ENCODE data around the gene SEPHS1.
"Not testable (repeated sequence)": the region's sequence is repeated elsewhere in the genome, so short reads cannot be mapped to it uniquely, and the experiment has no call there.

Gene SEPHS1

DNA sequence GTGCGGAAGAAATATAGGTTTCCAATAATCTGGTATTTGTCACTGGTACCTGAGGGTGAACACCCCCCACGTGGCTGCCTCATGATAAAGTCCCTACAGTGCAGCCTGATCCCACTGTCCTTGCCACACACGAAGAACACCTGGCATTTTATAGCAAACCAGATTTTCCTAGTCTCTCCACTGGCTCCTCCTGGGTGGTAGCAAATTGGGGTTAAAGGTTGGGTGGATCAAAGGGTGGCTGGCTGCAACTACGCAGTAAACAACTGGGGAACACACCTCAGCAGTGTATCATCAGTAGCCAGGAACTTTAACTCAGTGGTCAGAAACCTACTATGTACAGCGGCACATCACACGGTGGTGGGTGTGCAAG, 10.3 kb downstream of the SEPHS1 start:
- Histone ChIP-seq H4K5ac (ENCODE audit: low read length) (no peak overlapping the region), H3K36me3 (ENCODE audit: control insufficient read depth, insufficient read depth, low read length) (peaks cover 2% of the 10 kb centered on the region), H3K4me1 (ENCODE audit: control insufficient read depth, low read depth, low read length) (no peaks in the 10 kb centered on the region), H3K23ac (ENCODE audit: low read length) (no peak overlapping the region), H3K56ac (ENCODE audit: low read length) (no peak overlapping the region), H3K79me2 (ENCODE audit: control insufficient read depth, insufficient read depth, low read length) (peaks cover 56% of the 10 kb centered on the region), H4K8ac (ENCODE audit: low read depth, low read length) (no peak overlapping the region), H2BK15ac (replicated peaks; ENCODE audit: low read depth) (no peak overlapping the region), H3K4me2 (ENCODE audit: low read length) (no peak overlapping the region), H3K18ac (ENCODE audit: low read length) (no peak overlapping the region), H3K79me1 (ENCODE audit: low read length) (peaks cover 17% of the 10 kb centered on the region), H2AK5ac (ENCODE audit: low read length) (no peak overlapping the region), H3K4ac (ENCODE audit: low read depth, low read length) (no peak overlapping the region), H2BK5ac (ENCODE audit: low read length) (no peak overlapping the region), H3K9ac (ENCODE audit: low read length) (no peak overlapping the region), H3K27me3 (ENCODE audit: insufficient read depth, low read length, poor library complexity) (no peaks in the 10 kb centered on the region), H2BK120ac (ENCODE audit: low read depth, low read length) (no peak overlapping the region), H3K27ac (ENCODE audit: low read depth, low read length) (no peak overlapping the region), H3K4me3 (ENCODE audit: low read length) (no peak overlapping the region)
- no CpG with 5 or more reads among the region's 6 CpGs for WGBS (ENCODE audit: extremely low coverage, insufficient coverage, low lambda C conversion rate)
- DNase-seq = no peak

DNA sequence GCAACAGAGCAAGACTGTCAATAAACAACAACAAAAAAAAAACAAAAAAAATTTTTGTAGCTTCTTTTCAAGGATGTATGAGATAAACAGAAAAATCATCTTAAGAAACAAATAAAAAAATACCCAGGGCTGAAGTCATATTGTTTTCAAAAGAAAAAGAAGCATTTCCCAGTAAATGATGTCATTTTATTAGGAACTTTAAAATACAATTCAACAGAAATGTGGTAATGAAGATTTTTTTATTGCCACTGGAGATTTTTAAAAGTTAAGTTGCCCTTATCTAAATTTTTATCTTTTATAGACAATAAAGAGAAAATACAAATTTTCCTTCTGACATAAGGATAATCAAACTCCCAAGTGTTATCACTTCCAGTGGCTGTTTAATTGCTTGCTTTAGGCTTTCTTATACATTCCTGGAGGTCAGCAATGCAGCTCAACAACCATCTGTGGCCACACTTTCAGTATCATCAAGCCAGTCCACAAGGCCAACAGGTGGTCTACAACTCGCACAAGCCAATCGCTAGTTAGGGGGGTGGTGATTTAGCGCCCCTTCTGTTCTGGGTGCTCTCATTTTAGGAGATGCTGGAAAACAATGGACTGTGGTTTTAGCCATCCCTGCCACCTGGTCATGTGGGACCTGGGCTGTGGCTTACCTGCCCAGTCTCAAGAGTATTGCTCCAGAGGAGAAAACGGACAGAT, 10.8 kb downstream of the SEPHS1 start:
- Histone ChIP-seq H3K9ac (ENCODE audit: low read length) (no peak overlapping the region), H3K4me1 (ENCODE audit: control insufficient read depth, low read depth, low read length) (no peaks in the 10 kb centered on the region), H3K79me1 (ENCODE audit: low read length) (peaks cover 17% of the 10 kb centered on the region), H3K36me3 (ENCODE audit: control insufficient read depth, insufficient read depth, low read length) (peaks cover 2% of the 10 kb centered on the region), H2BK15ac (replicated peaks; ENCODE audit: low read depth) (no peak overlapping the region), H3K23ac (ENCODE audit: low read length) (no peak overlapping the region), H3K4me2 (ENCODE audit: low read length) (no peak overlapping the region), H4K8ac (ENCODE audit: low read depth, low read length) (no peak overlapping the region), H4K5ac (ENCODE audit: low read length) (no peak overlapping the region), H3K18ac (ENCODE audit: low read length) (no peak overlapping the region), H2BK5ac (ENCODE audit: low read length) (no peak overlapping the region), H3K79me2 (ENCODE audit: control insufficient read depth, insufficient read depth, low read length) (peaks cover 51% of the 10 kb centered on the region), H2AK5ac (ENCODE audit: low read length) (no peak overlapping the region), H3K27me3 (ENCODE audit: insufficient read depth, low read length, poor library complexity) (no peaks in the 10 kb centered on the region), H3K4me3 (ENCODE audit: low read length) (no peak overlapping the region), H2BK120ac (ENCODE audit: low read depth, low read length) (no peak overlapping the region), H3K27ac (ENCODE audit: low read depth, low read length) (no peak overlapping the region), H3K4ac (ENCODE audit: low read depth, low read length) (no peak overlapping the region), H3K56ac (ENCODE audit: low read length) (no peak overlapping the region)
- WGBS (ENCODE audit: extremely low coverage, insufficient coverage, low lambda C conversion rate) = no CpG with 5 or more reads among the region's 4 CpGs
- DNase-seq = no peak

DNA sequence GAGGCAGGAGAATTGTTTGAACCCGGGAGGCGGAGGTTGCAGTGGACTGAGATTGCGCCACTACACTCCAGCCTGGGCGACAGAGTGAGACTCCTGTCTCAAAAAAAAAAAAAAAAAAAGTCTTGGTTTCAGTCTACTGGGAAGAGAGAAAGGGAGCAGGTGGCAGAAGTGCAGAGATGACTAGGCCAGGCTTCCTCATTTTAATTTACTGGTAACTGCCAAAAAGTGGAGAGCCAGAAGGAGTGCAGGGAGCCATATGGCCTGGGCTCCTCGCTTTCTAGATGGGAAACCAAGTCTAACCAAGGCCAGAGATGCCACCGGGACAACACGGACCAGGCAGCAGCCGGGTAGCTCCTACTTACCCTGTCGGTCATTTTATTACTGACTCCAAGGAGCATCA, 12.2 kb downstream of the SEPHS1 start:
- H3K18ac ChIP-seq (ENCODE audit: low read length) = no peak overlapping the region
- H3K4me1 ChIP-seq (ENCODE audit: control insufficient read depth, low read depth, low read length) = no peaks in the 10 kb centered on the region
- DNase-seq = no peak
- no peaks in the 10 kb centered on the region for H3K27me3 ChIP-seq (ENCODE audit: insufficient read depth, low read length, poor library complexity)
- H4K8ac ChIP-seq (ENCODE audit: low read depth, low read length) = no peak overlapping the region
- H2AK5ac ChIP-seq (ENCODE audit: low read length) = no peak overlapping the region
- no peak overlapping the region for H4K5ac ChIP-seq (ENCODE audit: low read length)
- no CpG with 5 or more reads among the region's 9 CpGs for WGBS (ENCODE audit: extremely low coverage, insufficient coverage, low lambda C conversion rate)
- peak overlapping the region; percentile 45 for H3K23ac ChIP-seq (ENCODE audit: low read length)
- no peak overlapping the region for H3K56ac ChIP-seq (ENCODE audit: low read length)
- H3K79me2 ChIP-seq (ENCODE audit: control insufficient read depth, insufficient read depth, low read length) = peaks cover 48% of the 10 kb centered on the region
- no peak overlapping the region for H2BK15ac ChIP-seq (replicated peaks; ENCODE audit: low read depth)
- peaks cover 10% of the 10 kb centered on the region for H3K36me3 ChIP-seq (ENCODE audit: control insufficient read depth, insufficient read depth, low read length)
- no peak overlapping the region for H3K9ac ChIP-seq (ENCODE audit: low read length)
- H2BK120ac ChIP-seq (ENCODE audit: low read depth, low read length) = no peak overlapping the region
- no peak overlapping the region for H3K27ac ChIP-seq (ENCODE audit: low read depth, low read length)
- no peak overlapping the region for H3K4me2 ChIP-seq (ENCODE audit: low read length)
- H2BK5ac ChIP-seq (ENCODE audit: low read length) = no peak overlapping the region
- H3K79me1 ChIP-seq (ENCODE audit: low read length) = peaks cover 19% of the 10 kb centered on the region
- no peak overlapping the region for H3K4ac ChIP-seq (ENCODE audit: low read depth, low read length)
- no peak overlapping the region for H3K4me3 ChIP-seq (ENCODE audit: low read length)

DNA sequence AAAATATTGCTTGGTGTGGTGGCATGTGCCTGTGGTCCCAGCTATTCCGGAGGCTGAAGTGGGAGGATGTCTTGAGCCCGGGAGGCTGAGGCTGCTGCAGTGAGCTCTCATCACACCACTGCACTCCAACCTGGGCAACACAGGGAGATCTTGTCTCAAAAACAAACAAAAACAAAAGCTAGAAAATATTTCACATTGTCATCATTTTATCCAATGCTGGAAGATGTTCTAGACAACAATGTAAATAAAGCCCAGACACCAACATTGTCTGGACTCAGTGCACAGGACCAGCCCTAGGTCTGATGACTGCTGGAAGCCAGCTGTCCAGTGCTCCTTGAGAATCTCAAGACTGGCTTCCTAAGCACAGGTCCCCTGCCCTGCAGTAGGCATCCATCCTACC, 13.5 kb downstream of the SEPHS1 start:
- H3K79me1 ChIP-seq (ENCODE audit: low read length) = peaks cover 19% of the 10 kb centered on the region
- H2BK15ac ChIP-seq (replicated peaks; ENCODE audit: low read depth) = no peak overlapping the region
- H3K18ac ChIP-seq (ENCODE audit: low read length) = no peak overlapping the region
- no peak overlapping the region for H3K23ac ChIP-seq (ENCODE audit: low read length)
- no peak overlapping the region for H4K5ac ChIP-seq (ENCODE audit: low read length)
- H2BK5ac ChIP-seq (ENCODE audit: low read length) = no peak overlapping the region
- no peak overlapping the region for H3K4me2 ChIP-seq (ENCODE audit: low read length)
- H3K9ac ChIP-seq (ENCODE audit: low read length) = no peak overlapping the region
- H3K79me2 ChIP-seq (ENCODE audit: control insufficient read depth, insufficient read depth, low read length) = peaks cover 37% of the 10 kb centered on the region
- no peak for DNase-seq
- H4K8ac ChIP-seq (ENCODE audit: low read depth, low read length) = no peak overlapping the region
- H2AK5ac ChIP-seq (ENCODE audit: low read length) = no peak overlapping the region
- WGBS (ENCODE audit: extremely low coverage, insufficient coverage, low lambda C conversion rate) = no CpG with 5 or more reads among the region's 2 CpGs
- H3K27ac ChIP-seq (ENCODE audit: low read depth, low read length) = no peak overlapping the region
- H3K4me3 ChIP-seq (ENCODE audit: low read length) = no peak overlapping the region
- no peak overlapping the region for H3K4ac ChIP-seq (ENCODE audit: low read depth, low read length)
- H3K56ac ChIP-seq (ENCODE audit: low read length) = no peak overlapping the region
- no peaks in the 10 kb centered on the region for H3K4me1 ChIP-seq (ENCODE audit: control insufficient read depth, low read depth, low read length)
- H2BK120ac ChIP-seq (ENCODE audit: low read depth, low read length) = no peak overlapping the region
- H3K27me3 ChIP-seq (ENCODE audit: insufficient read depth, low read length, poor library complexity) = no peaks in the 10 kb centered on the region
- H3K36me3 ChIP-seq (ENCODE audit: control insufficient read depth, insufficient read depth, low read length) = peaks cover 12% of the 10 kb centered on the region

DNA sequence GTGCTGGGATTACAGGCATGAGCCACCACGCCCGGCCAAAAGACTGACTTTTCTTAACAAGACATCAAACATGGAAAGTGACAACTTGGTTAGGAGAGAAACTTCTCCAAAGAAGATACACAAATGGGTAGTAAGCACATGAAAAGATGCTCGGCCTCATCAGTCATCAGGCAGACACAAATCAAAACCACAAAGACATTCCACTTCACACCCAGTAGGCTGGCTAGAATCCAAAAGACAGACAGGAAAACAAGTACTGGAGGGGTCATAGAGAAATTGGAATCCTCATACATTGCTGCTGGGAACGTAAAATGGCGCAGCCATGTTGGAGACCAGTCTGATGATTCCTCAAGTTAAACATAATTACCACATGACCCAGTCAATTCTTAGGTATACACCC, 16.4 kb downstream of the SEPHS1 start:
- H3K9ac ChIP-seq (ENCODE audit: low read length) = no peak overlapping the region
- no peak for DNase-seq
- no peak overlapping the region for H2BK120ac ChIP-seq (ENCODE audit: low read depth, low read length)
- H3K27ac ChIP-seq (ENCODE audit: low read depth, low read length) = no peak overlapping the region
- no peak overlapping the region for H3K18ac ChIP-seq (ENCODE audit: low read length)
- no peak overlapping the region for H3K4me3 ChIP-seq (ENCODE audit: low read length)
- no peak overlapping the region for H3K23ac ChIP-seq (ENCODE audit: low read length)
- peaks cover 7% of the 10 kb centered on the region for H3K79me1 ChIP-seq (ENCODE audit: low read length)
- H2AK5ac ChIP-seq (ENCODE audit: low read length) = no peak overlapping the region
- H4K5ac ChIP-seq (ENCODE audit: low read length) = no peak overlapping the region
- peaks cover 17% of the 10 kb centered on the region for H3K36me3 ChIP-seq (ENCODE audit: control insufficient read depth, insufficient read depth, low read length)
- no CpG with 5 or more reads among the region's 5 CpGs for WGBS (ENCODE audit: extremely low coverage, insufficient coverage, low lambda C conversion rate)
- H3K27me3 ChIP-seq (ENCODE audit: insufficient read depth, low read length, poor library complexity) = no peaks in the 10 kb centered on the region
- peaks cover 17% of the 10 kb centered on the region for H3K79me2 ChIP-seq (ENCODE audit: control insufficient read depth, insufficient read depth, low read length)
- no peak overlapping the region for H3K4ac ChIP-seq (ENCODE audit: low read depth, low read length)
- no peak overlapping the region for H3K4me2 ChIP-seq (ENCODE audit: low read length)
- no peak overlapping the region for H4K8ac ChIP-seq (ENCODE audit: low read depth, low read length)
- H3K4me1 ChIP-seq (ENCODE audit: control insufficient read depth, low read depth, low read length) = no peaks in the 10 kb centered on the region
- H2BK15ac ChIP-seq (replicated peaks; ENCODE audit: low read depth) = no peak overlapping the region
- no peak overlapping the region for H3K56ac ChIP-seq (ENCODE audit: low read length)
- no peak overlapping the region for H2BK5ac ChIP-seq (ENCODE audit: low read length)

DNA sequence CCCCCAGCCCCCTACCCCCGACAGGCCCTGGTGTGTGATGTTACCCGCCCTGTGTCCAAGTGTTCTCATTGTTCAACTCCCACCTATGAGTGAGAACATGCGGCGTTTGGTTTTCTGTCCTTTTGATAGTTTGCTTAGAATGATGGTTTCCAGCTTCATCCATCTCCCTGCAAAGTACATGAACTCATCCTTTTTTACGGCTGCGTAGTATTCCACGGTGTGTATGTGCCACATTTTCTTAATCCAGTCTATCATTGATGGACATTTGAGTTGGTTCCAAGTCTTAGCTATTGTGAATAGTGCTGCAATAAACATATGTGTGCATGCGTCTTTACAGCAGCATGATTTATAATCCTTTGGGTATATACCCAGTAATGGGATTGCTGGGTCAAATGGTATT, 17.1 kb downstream of the SEPHS1 start:
- H4K8ac ChIP-seq (ENCODE audit: low read depth, low read length); H2BK120ac ChIP-seq (ENCODE audit: low read depth, low read length); H3K56ac ChIP-seq (ENCODE audit: low read length); H2AK5ac ChIP-seq (ENCODE audit: low read length); H3K4me1 ChIP-seq (ENCODE audit: control insufficient read depth, low read depth, low read length); H2BK15ac ChIP-seq (replicated peaks; ENCODE audit: low read depth); H3K9ac ChIP-seq (ENCODE audit: low read length); H4K5ac ChIP-seq (ENCODE audit: low read length); H3K23ac ChIP-seq (ENCODE audit: low read length); H3K18ac ChIP-seq (ENCODE audit: low read length); DNase-seq; H3K4me3 ChIP-seq (ENCODE audit: low read length); H3K27ac ChIP-seq (ENCODE audit: low read depth, low read length); H3K4me2 ChIP-seq (ENCODE audit: low read length); H3K27me3 ChIP-seq (ENCODE audit: insufficient read depth, low read length, poor library complexity); H3K79me1 ChIP-seq (ENCODE audit: low read length); H3K4ac ChIP-seq (ENCODE audit: low read depth, low read length); H2BK5ac ChIP-seq (ENCODE audit: low read length): not testable (repeated sequence)
- peaks cover 15% of the 10 kb centered on the region for H3K36me3 ChIP-seq (ENCODE audit: control insufficient read depth, insufficient read depth, low read length)
- WGBS (ENCODE audit: extremely low coverage, insufficient coverage, low lambda C conversion rate) = no CpG with 5 or more reads among the region's 8 CpGs
- H3K79me2 ChIP-seq (ENCODE audit: control insufficient read depth, insufficient read depth, low read length) = peaks cover 11% of the 10 kb centered on the region
